ENCODE data around the gene NAT16. TPM values are rescaled to one million over a fixed set of nuclear protein-coding genes. Genes with fewer than 3 reads are reported as not detected.
A peak's percentile ranks its signal among the peaks of the same experiment; 100 is the strongest.

NAT16 gene
- total RNA-seq, 1 donor from 2014 or later: 0.16 TPM

- FAIRE-seq (no peak), DNase-seq (ENCODE audit: low read depth) (no peak)
- peaks cover 2% of the 10 kb centered on the region for H3K36me3 ChIP-seq (ENCODE audit: insufficient read depth, low read length)
- H3K27me3 ChIP-seq (ENCODE audit: insufficient read depth, low read length): no peaks in the 10 kb centered on the region
- H3K27me3 Mint-ChIP-seq (ENCODE audit: low read depth, unreplicated experiment): peaks cover 2% of the 10 kb centered on the region
- no peak overlapping the region for H2AFZ ChIP-seq (ENCODE audit: low read depth, low read length)
- no peaks in the 10 kb centered on the region for H3K9me3 ChIP-seq (ENCODE audit: insufficient read depth, low read depth, low read length)
- peaks cover 2% of the 10 kb centered on the region for H3K9me3 Mint-ChIP-seq (ENCODE audit: unreplicated experiment)
- H3K27ac ChIP-seq (ENCODE audit: low read depth, low read length): no peak overlapping the region
- H3K9ac ChIP-seq (ENCODE audit: low read length): no peak overlapping the region
- no peak overlapping the region for H3K27ac Mint-ChIP-seq (ENCODE audit: unreplicated experiment)
- H3K79me2 ChIP-seq (ENCODE audit: insufficient read depth, low read length): peaks cover 20% of the 10 kb centered on the region
- peaks cover 16% of the 10 kb centered on the region for H4K20me1 ChIP-seq (ENCODE audit: insufficient read depth, low read length)
- H3K4me1 ChIP-seq (ENCODE audit: insufficient read depth, low read length): peaks cover 12% of the 10 kb centered on the region
- TF ChIP-seq CTCF (IDR thresholded peaks at IDR 0.05; ENCODE audit: insufficient read depth, low read depth, low read length) (no peak), EZH2 (IDR thresholded peaks at IDR 0.05; ENCODE audit: insufficient read depth, low read length) (no peak)
- peaks cover 6% of the 10 kb centered on the region for H3K36me3 Mint-ChIP-seq (ENCODE audit: low read depth, unreplicated experiment)
- H3K4me1 Mint-ChIP-seq (ENCODE audit: low read depth, unreplicated experiment): peaks cover 10% of the 10 kb centered on the region
- H3K4me3 Mint-ChIP-seq (ENCODE audit: unreplicated experiment): no peak overlapping the region
- no peak overlapping the region for H3K4me2 ChIP-seq (ENCODE audit: low read length)
- H3K4me3 ChIP-seq (ENCODE audit: insufficient read depth, low read depth, low read length): no peak overlapping the region
Observed at GRCh38 chr7:101151908-101152651, 28.0 kb downstream of the NAT16 start.

- Histone ChIP-seq H3K79me2 (ENCODE audit: insufficient read depth, low read length) (no peaks in the 10 kb centered on the region), H3K9ac (ENCODE audit: low read length) (no peak overlapping the region), H4K20me1 (ENCODE audit: insufficient read depth, low read length) (peaks cover 22% of the 10 kb centered on the region), H3K27me3 (ENCODE audit: insufficient read depth, low read length) (peaks cover under 1% of the 10 kb centered on the region), H2AFZ (ENCODE audit: low read depth, low read length) (no peak overlapping the region), H3K9me3 (ENCODE audit: insufficient read depth, low read depth, low read length) (no peaks in the 10 kb centered on the region), H3K4me3 (ENCODE audit: insufficient read depth, low read depth, low read length) (no peak overlapping the region), H3K27ac (ENCODE audit: low read depth, low read length) (no peak overlapping the region), H3K4me2 (ENCODE audit: low read length) (no peak overlapping the region), H3K36me3 (ENCODE audit: insufficient read depth, low read length) (peaks cover 17% of the 10 kb centered on the region), H3K4me1 (ENCODE audit: insufficient read depth, low read length) (peaks cover 19% of the 10 kb centered on the region)
- Mint-ChIP-seq H3K27me3 (ENCODE audit: low read depth, unreplicated experiment) (peaks cover 1% of the 10 kb centered on the region), H3K4me3 (ENCODE audit: unreplicated experiment) (peak overlapping the region; percentile 57), H3K36me3 (ENCODE audit: low read depth, unreplicated experiment) (peaks cover 7% of the 10 kb centered on the region), H3K4me1 (ENCODE audit: low read depth, unreplicated experiment) (peaks cover 28% of the 10 kb centered on the region), H3K9me3 (ENCODE audit: unreplicated experiment) (no peaks in the 10 kb centered on the region), H3K27ac (ENCODE audit: unreplicated experiment) (peak overlapping the region; percentile 75)
- FAIRE-seq: no peak
- no peak for DNase-seq (ENCODE audit: low read depth)
- no peak for TF ChIP-seq CTCF (IDR thresholded peaks at IDR 0.05; ENCODE audit: insufficient read depth, low read depth, low read length)
- TF ChIP-seq EZH2 (IDR thresholded peaks at IDR 0.05; ENCODE audit: insufficient read depth, low read length): no peak
Observed at GRCh38 chr7:101140746-101141382, 39.2 kb downstream of the NAT16 start.

GRCh38 chr7:101140339-101140699, 39.8 kb downstream of the NAT16 start:
- Histone ChIP-seq H3K36me3 (ENCODE audit: insufficient read depth, low read length) (peaks cover 22% of the 10 kb centered on the region), H3K4me2 (ENCODE audit: low read length) (no peak overlapping the region), H3K4me3 (ENCODE audit: insufficient read depth, low read depth, low read length) (no peak overlapping the region), H3K27me3 (ENCODE audit: insufficient read depth, low read length) (no peaks in the 10 kb centered on the region), H2AFZ (ENCODE audit: low read depth, low read length) (no peak overlapping the region), H3K27ac (ENCODE audit: low read depth, low read length) (no peak overlapping the region), H3K9ac (ENCODE audit: low read length) (no peak overlapping the region), H3K9me3 (ENCODE audit: insufficient read depth, low read depth, low read length) (no peaks in the 10 kb centered on the region), H4K20me1 (ENCODE audit: insufficient read depth, low read length) (peaks cover 27% of the 10 kb centered on the region), H3K4me1 (ENCODE audit: insufficient read depth, low read length) (peaks cover 24% of the 10 kb centered on the region), H3K79me2 (ENCODE audit: insufficient read depth, low read length) (no peaks in the 10 kb centered on the region)
- no peak for DNase-seq (ENCODE audit: low read depth)
- TF ChIP-seq EZH2 (IDR thresholded peaks at IDR 0.05; ENCODE audit: insufficient read depth, low read length) (no peak), CTCF (IDR thresholded peaks at IDR 0.05; ENCODE audit: insufficient read depth, low read depth, low read length) (no peak)
- FAIRE-seq: no peak
- H3K4me3 Mint-ChIP-seq (ENCODE audit: unreplicated experiment): no peak overlapping the region
- H3K9me3 Mint-ChIP-seq (ENCODE audit: unreplicated experiment): no peaks in the 10 kb centered on the region
- H3K36me3 Mint-ChIP-seq (ENCODE audit: low read depth, unreplicated experiment): peaks cover 10% of the 10 kb centered on the region
- H3K27me3 Mint-ChIP-seq (ENCODE audit: low read depth, unreplicated experiment): peaks cover 1% of the 10 kb centered on the region
- peak overlapping the region; percentile 37 for H3K27ac Mint-ChIP-seq (ENCODE audit: unreplicated experiment)
- H3K4me1 Mint-ChIP-seq (ENCODE audit: low read depth, unreplicated experiment): peaks cover 28% of the 10 kb centered on the region

Measured in astrocyte (in vitro differentiated cells and primary cell).